ENCODE measurements around the gene OR6B3. TPM values are rescaled to one million over a fixed set of nuclear protein-coding genes. Genes with fewer than 3 reads are reported as not detected.

The OR6B3 gene
- total and polyA plus RNA-seq, 9 of the 15 experiments (the other 6 are each of a cell fraction or from before 2014, with no cell fraction given): not detected

DNA sequence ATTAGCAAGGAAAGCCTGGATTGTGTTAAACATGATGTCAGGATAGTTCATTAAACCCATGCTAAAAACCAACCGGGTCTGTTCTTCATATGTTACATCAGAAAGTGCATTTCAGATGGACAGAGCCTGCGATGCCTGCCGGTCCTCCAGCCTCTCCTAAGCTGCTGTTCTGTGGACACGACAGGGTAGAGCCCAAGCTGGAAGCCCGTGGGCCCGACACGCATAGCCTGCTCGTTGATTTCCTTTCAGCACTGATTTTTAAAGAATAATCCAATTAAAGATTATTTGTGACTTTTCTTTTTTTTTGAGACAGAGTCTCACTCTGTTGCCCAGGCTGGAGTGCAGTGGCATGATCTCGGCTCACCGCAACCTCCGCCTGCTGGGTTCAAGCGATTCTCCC, 797 bp downstream of the OR6B3 start:
- Histone ChIP-seq H3K4me1 (replicated peaks in 1 of 2; ENCODE audit: control insufficient read depth in 2 of 2, insufficient read depth in 2 of 2, low read length in 2 of 2) (no peaks in the 10 kb centered on the region), H3K4me3 (no peak overlapping the region), H2AFZ (ENCODE audit: low read depth, low read length) (no peak overlapping the region), H3K9ac (ENCODE audit: insufficient read depth in 1 of 2, low read depth in 2 of 2, low read length in 2 of 2) (no peak overlapping the region), H3K9me3 (replicated peaks; ENCODE audit: control insufficient read depth, insufficient read depth, low read depth, low read length) (no peaks in the 10 kb centered on the region), H3K4me2 (ENCODE audit: insufficient read depth, low read length) (no peak overlapping the region), H3K36me3 (ENCODE audit: control insufficient read depth, insufficient read depth, low read length) (no peaks in the 10 kb centered on the region), H4K20me1 (replicated peaks; ENCODE audit: control insufficient read depth, insufficient read depth, low read length) (no peaks in the 10 kb centered on the region), H3K9me1 (ENCODE audit: control insufficient read depth, insufficient read depth, low read length) (no peaks in the 10 kb centered on the region), H3K27ac (ENCODE audit: extremely low read depth, low read depth, low read length) (no peak overlapping the region), H3K79me2 (ENCODE audit: control insufficient read depth, insufficient read depth, low read length) (no peaks in the 10 kb centered on the region), H3K27me3 (ENCODE audit: control insufficient read depth in 2 of 2, insufficient read depth in 2 of 2, low read length in 2 of 2) (peaks cover 13 to 64% of the 10 kb centered on the region in 2 experiments; a peak in 4 of 5 replicates)
- DNase-seq (ENCODE audit: extremely low read depth in 1 of 4, low spot score in 3 of 4): no peak
- POLR2A ChIA-PET: no interaction called here
- intact Hi-C loops (cut with micrococcal nuclease) (no loop called here), in situ Hi-C loops (cut with MboI) (no loop called here)
- 1% methylated on average over 11 of the region's 12 CpGs for WGBS (ENCODE audit: insufficient coverage, low coverage, missing lambda C conversion rate)
- ATAC-seq: no peak
- TF ChIP-seq TBP (optimal IDR thresholded peaks at IDR 0.05; ENCODE audit: low read depth, low read length) (no peak), NFIC (IDR thresholded peaks at IDR 0.05) (no peak), SMAD2 (IDR thresholded peaks at IDR 0.05; ENCODE audit: low read depth, low read length) (no peak), ZNF175 (CRISPR knock-in tag; IDR thresholded peaks at IDR 0.05; ENCODE audit: low read depth) (no peak), CSDE1 (IDR thresholded peaks at IDR 0.05) (no peak), MCM2 (IDR thresholded peaks at IDR 0.05; ENCODE audit: low read depth) (no peak), SP2 (IDR thresholded peaks at IDR 0.05; ENCODE audit: extremely low read depth, low read depth, low read length, poor library complexity, severe bottlenecking) (no peak), DDX20 (tag; IDR thresholded peaks at IDR 0.05; ENCODE audit: low read depth) (no peak), SRSF3 (IDR thresholded peaks at IDR 0.05; ENCODE audit: insufficient read depth, low read length) (no peak), HMG20B (CRISPR knock-in tag; IDR thresholded peaks at IDR 0.05) (no peak)
- TF ChIP-seq, protein P1, sequence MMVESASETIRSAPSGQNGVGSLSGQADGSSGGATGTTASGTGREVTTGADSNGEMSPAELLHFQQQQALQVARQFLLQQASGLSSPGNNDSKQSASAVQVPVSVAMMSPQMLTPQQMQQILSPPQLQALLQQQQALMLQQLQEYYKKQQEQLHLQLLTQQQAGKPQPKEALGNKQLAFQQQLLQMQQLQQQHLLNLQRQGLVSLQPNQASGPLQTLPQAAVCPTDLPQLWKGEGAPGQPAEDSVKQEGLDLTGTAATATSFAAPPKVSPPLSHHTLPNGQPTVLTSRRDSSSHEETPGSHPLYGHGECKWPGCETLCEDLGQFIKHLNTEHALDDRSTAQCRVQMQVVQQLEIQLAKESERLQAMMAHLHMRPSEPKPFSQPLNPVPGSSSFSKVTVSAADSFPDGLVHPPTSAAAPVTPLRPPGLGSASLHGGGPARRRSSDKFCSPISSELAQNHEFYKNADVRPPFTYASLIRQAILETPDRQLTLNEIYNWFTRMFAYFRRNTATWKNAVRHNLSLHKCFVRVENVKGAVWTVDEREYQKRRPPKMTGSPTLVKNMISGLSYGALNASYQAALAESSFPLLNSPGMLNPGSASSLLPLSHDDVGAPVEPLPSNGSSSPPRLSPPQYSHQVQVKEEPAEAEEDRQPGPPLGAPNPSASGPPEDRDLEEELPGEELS (CRISPR knock-in tag; IDR thresholded peaks at IDR 0.05; ENCODE audit: borderline replicate concordance): no peak
- TF ChIP-seq, protein P2, sequence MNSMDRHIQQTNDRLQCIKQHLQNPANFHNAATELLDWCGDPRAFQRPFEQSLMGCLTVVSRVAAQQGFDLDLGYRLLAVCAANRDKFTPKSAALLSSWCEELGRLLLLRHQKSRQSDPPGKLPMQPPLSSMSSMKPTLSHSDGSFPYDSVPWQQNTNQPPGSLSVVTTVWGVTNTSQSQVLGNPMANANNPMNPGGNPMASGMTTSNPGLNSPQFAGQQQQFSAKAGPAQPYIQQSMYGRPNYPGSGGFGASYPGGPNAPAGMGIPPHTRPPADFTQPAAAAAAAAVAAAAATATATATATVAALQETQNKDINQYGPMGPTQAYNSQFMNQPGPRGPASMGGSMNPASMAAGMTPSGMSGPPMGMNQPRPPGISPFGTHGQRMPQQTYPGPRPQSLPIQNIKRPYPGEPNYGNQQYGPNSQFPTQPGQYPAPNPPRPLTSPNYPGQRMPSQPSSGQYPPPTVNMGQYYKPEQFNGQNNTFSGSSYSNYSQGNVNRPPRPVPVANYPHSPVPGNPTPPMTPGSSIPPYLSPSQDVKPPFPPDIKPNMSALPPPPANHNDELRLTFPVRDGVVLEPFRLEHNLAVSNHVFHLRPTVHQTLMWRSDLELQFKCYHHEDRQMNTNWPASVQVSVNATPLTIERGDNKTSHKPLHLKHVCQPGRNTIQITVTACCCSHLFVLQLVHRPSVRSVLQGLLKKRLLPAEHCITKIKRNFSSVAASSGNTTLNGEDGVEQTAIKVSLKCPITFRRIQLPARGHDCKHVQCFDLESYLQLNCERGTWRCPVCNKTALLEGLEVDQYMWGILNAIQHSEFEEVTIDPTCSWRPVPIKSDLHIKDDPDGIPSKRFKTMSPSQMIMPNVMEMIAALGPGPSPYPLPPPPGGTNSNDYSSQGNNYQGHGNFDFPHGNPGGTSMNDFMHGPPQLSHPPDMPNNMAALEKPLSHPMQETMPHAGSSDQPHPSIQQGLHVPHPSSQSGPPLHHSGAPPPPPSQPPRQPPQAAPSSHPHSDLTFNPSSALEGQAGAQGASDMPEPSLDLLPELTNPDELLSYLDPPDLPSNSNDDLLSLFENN (IDR thresholded peaks at IDR 0.05; ENCODE audit: low read depth in 2 of 2, low read length in 2 of 2): no peak
- TF ChIP-seq, protein P3, sequence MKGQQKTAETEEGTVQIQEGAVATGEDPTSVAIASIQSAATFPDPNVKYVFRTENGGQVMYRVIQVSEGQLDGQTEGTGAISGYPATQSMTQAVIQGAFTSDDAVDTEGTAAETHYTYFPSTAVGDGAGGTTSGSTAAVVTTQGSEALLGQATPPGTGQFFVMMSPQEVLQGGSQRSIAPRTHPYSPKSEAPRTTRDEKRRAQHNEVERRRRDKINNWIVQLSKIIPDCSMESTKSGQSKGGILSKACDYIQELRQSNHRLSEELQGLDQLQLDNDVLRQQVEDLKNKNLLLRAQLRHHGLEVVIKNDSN (CRISPR knock-in tag; IDR thresholded peaks at IDR 0.05): no peak
- CTCF ChIA-PET (ENCODE audit: low intra/inter-chr PET ratio): no interaction called here
- BruUV-seq (replicated peaks): no TSS peak
- FAIRE-seq: no peak
